Smooth muscle cell of the brain vasculature (primary cell): ENCODE measurements around the gene GRIN3B.
"Not testable (repeated sequence)": the region's sequence is repeated elsewhere in the genome, so short reads cannot be mapped to it uniquely, and the experiment has no call there.

Experiments
- DNase-seq: peaks from one replicate; pipeline ENCODE4 v3.0.0-alpha.2; 2012; ENCODE audit warnings: low read depth, low spot score

GRIN3B gene

GRCh38 chr19:1000095-1000494, at the start of gene GRIN3B:
Gene GRIN3B (plus strand): TSS chr19:1000419. CDS start chr19:1000438, 19 bp downstream.
- no peak for DNase-seq

- no peak for DNase-seq
Observed at GRCh38 chr19:952049-952679, 48.1 kb upstream of the GRIN3B start.

- DNase-seq: no peak
Observed at GRCh38 chr19:952680-953444, 47.4 kb upstream of the GRIN3B start.

GRCh38 chr19:953445-954271, 46.6 kb upstream of the GRIN3B start:
- DNase-seq: no peak

GRCh38 chr19:954272-954671, 45.9 kb upstream of the GRIN3B start:
- no peak for DNase-seq

- DNase-seq: no peak
Observed at GRCh38 chr19:954672-955494, 45.3 kb upstream of the GRIN3B start.

- no peak for DNase-seq
Observed at GRCh38 chr19:955803-956765, 44.1 kb upstream of the GRIN3B start.

GRCh38 chr19:956766-957440, 43.3 kb upstream of the GRIN3B start:
- DNase-seq: no peak

- not testable (repeated sequence) for DNase-seq
Observed at GRCh38 chr19:957578-957977, 42.6 kb upstream of the GRIN3B start.

- DNase-seq: no peak
Observed at GRCh38 chr19:958967-959855, 41.0 kb upstream of the GRIN3B start.

- no peak for DNase-seq
Observed at GRCh38 chr19:960020-960419, 40.2 kb upstream of the GRIN3B start.

GRCh38 chr19:960601-960938, 39.6 kb upstream of the GRIN3B start:
- no peak for DNase-seq

GRCh38 chr19:961866-962620, 38.2 kb upstream of the GRIN3B start:
- DNase-seq: no peak

- no peak for DNase-seq
Observed at GRCh38 chr19:962683-963400, 37.4 kb upstream of the GRIN3B start.

GRCh38 chr19:963486-963951, 36.7 kb upstream of the GRIN3B start:
- DNase-seq: no peak

- DNase-seq: no peak
Observed at GRCh38 chr19:964116-964520, 36.1 kb upstream of the GRIN3B start.
